ENCODE measurements around the gene RERE. TPM values are rescaled to one million over a fixed set of nuclear protein-coding genes. Genes with fewer than 3 reads are reported as not detected.

RERE gene
- total and polyA plus RNA-seq, 12 donors, result 46.5 to 163 (median 139) TPM

GRCh38 chr1:8702472-8702849 is 115.0 kb downstream of the RERE start:
- no peaks in the 10 kb centered on the region for H3K36me3 ChIP-seq
- peak overlapping the region; percentile 51 to 89 (median 67) for H3K4me3 ChIP-seq
- peaks cover 3 to 72% (median 47%) of the 10 kb centered on the region in 9 donors for H3K4me1 ChIP-seq
- no peak for TF ChIP-seq CTCF (IDR thresholded peaks at IDR 0.05)
- intact Hi-C loops (cut with DNase I), result loop anchor here in 3 of 10 donors (5.0 to 10.0 kb wide), 4 partner anchors 278 to 678 kb away; partner anchors contain the start of gene ERRFI1 (in 1 of the 3)
- DNase-seq (no peak), ATAC-seq (no peak)
- 9 to 12% methylated on average over 7 of the region's 7 CpGs for WGBS, 2 donors
- H3K27ac ChIP-seq, result peak overlapping the region in 9 of 10 donors; percentile 84 to 92 (median 87)
- no peaks in the 10 kb centered on the region for H3K27me3 ChIP-seq
- no peaks in the 10 kb centered on the region for H3K9me3 ChIP-seq

GRCh38 chr1:8701794-8702471 is 115.5 kb downstream of the RERE start:
- WGBS, 2 donors, result 4 to 8% methylated on average over 7 of the region's 7 CpGs
- intact Hi-C loops (cut with DNase I), result loop anchor here in 3 of 10 donors (5.0 to 10.0 kb wide), 4 partner anchors 277 to 677 kb away; partner anchors contain the start of gene ERRFI1 (in 1 of the 3)
- peak in 1 of 8 donors; percentile 32 for ATAC-seq
- peak overlapping the region in 9 of 10 donors; percentile 23 to 92 (median 86) for H3K27ac ChIP-seq
- DNase-seq, result peak in 1 of 2 donors; percentile 16
- peak overlapping the region; percentile 51 to 89 (median 67) for H3K4me3 ChIP-seq
- H3K9me3 ChIP-seq, result no peaks in the 10 kb centered on the region
- peaks cover 0 to 66% (median 41%) of the 10 kb centered on the region in 9 donors for H3K4me1 ChIP-seq
- TF ChIP-seq CTCF (IDR thresholded peaks at IDR 0.05), result no peak
- H3K36me3 ChIP-seq, result no peaks in the 10 kb centered on the region
- H3K27me3 ChIP-seq, result no peaks in the 10 kb centered on the region

- H3K27me3 ChIP-seq, result no peaks in the 10 kb centered on the region
- H3K27ac ChIP-seq, result peak overlapping the region in 1 of 10 donors; percentile 2
- DNase-seq, result no peak
- no peaks in the 10 kb centered on the region for H3K9me3 ChIP-seq
- ATAC-seq, result no peak
- no peaks in the 10 kb centered on the region for H3K36me3 ChIP-seq
- 94 to 96% methylated on average over 7 of the region's 7 CpGs for whole genome bisulfite sequencing, 2 donors
- intact Hi-C loops (cut with DNase I), result loop anchor here in 3 of 10 donors (5.0 to 10.0 kb wide), 4 partner anchors 275 to 675 kb away; partner anchors contain the start of gene ERRFI1 (in 1 of the 3)
- no peak overlapping the region for H3K4me3 ChIP-seq
- TF ChIP-seq CTCF (IDR thresholded peaks at IDR 0.05), result no peak
- peaks cover 0 to 62% (median 40%) of the 10 kb centered on the region in 9 donors for H3K4me1 ChIP-seq
Observed at GRCh38 chr1:8699679-8700078, 117.8 kb downstream of the RERE start.

GRCh38 chr1:8698937-8699447 is 118.4 kb downstream of the RERE start:
- intact Hi-C loops (cut with DNase I), result no loop called here
- DNase-seq (no peak), ATAC-seq (no peak)
- Histone ChIP-seq H3K4me1 (peaks cover 0 to 60% (median 39%) of the 10 kb centered on the region in 9 donors), H3K27me3 (no peaks in the 10 kb centered on the region), H3K9me3 (no peaks in the 10 kb centered on the region), H3K27ac (no peak overlapping the region), H3K36me3 (no peaks in the 10 kb centered on the region), H3K4me3 (no peak overlapping the region)
- TF ChIP-seq CTCF (IDR thresholded peaks at IDR 0.05), result no peak
- WGBS, 2 donors, result 74 to 79% methylated on average over 3 of the region's 3 CpGs
